ENCODE results near the gene RSPH10B.
"Not testable (repeated sequence)": the region's sequence is repeated elsewhere in the genome, so short reads cannot be mapped to it uniquely, and the experiment has no call there.

Gene RSPH10B

GRCh38 chr7:5970347-5970911 lies at the start of gene RSPH10B:
TSS of gene RSPH10B (minus strand) at chr7:5970689. CDS start at chr7:5967116, 3,573 bp downstream.
- not testable (repeated sequence) for DNase-seq (ENCODE audit: low read depth)

GRCh38 chr7:6016653-6016966 lies 46.1 kb upstream of the RSPH10B start:
- no peak for DNase-seq (ENCODE audit: low read depth)

DNA sequence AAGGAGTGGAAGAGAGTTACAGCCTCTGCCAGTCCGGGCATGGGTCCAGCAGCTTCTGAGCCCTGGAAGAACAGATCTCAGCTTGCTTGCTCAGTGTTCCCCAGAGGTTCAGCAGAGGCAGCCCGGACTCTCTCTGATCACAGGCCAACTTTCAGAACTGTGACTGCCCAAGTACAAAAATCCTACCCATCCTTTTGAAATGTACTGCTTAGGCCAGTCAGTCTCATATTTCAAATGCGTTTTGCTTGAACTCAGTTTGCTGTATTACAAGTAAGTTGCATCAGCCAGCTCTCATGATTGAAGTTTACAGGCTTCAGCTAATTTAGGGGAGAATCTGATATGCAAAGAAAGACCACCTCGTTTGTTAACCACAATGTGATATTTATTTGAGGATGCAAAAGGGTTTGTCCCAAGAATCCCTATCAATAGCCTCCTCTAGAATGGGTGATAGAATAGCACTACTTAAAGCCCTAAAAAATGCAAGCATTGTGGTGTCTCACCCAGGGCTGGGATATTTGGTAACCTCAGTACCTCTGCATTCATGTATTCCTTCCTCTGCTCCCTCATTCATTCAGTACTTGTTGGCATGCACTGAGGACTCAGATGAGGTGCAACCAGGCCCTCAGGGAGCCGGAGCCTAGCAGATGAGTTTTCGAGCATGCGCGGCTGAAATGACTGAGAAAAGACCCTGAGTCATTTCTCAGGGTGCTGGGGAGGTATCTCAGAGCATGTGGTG lies 45.6 kb upstream of the RSPH10B start:
- DNase-seq (ENCODE audit: low read depth) = peak; percentile 92

- no peak for DNase-seq (ENCODE audit: low read depth)
Measured at GRCh38 chr7:6012355-6013104, 42.0 kb upstream of the RSPH10B start.

DNA sequence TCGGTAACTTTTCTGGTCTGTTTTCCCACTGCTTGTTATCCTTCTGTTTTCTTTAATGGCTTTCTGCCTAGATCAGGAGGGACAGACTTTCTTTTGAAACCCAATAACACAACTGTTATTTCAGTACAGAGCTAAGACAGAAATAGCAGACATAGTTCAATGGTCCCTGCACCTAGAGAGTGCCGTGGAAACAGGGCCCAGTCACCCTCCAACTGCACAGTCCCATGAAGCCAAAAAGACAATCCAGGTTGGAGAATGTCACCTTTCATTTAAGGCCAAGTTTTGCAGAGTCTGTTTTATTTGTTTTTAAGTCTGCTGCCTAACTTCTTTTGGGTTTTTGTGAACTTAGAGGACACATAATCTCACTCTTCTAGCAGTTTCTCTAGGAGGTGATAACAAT lies 41.1 kb upstream of the RSPH10B start:
- no peak for DNase-seq (ENCODE audit: low read depth)

DNA sequence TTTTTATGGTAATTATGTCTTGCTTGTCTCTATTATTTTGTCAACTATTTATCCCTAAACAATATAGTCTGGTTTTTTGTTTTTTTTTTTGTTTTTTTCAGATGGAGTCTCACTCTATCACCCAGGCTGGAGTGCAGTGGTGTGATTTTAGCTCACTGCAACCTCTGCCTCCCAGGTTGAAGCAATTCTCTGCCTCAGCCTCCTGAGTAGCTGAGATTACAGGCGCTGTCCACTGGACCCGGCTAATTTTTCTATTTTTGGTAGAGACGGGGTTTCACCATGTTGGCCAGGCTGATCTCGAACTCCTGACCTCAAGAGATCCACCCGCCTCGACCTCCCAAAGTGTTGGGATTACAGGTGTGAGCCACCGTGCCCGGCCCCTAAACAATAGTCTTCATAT lies 39.9 kb upstream of the RSPH10B start:
- not testable (repeated sequence) for DNase-seq (ENCODE audit: low read depth)

GRCh38 chr7:6008668-6009611 lies 38.5 kb upstream of the RSPH10B start, which contains the start of the genes AIMP2 and PMS2:
TSS of gene AIMP2 (plus strand) at chr7:6009272. CDS start at chr7:6009364, 92 bp downstream.
TSS of gene PMS2 (minus strand) at chr7:6009049. CDS start at chr7:6009019, 30 bp downstream.
- DNase-seq (ENCODE audit: low read depth) = peak; percentile 96

- not testable (repeated sequence) for DNase-seq (ENCODE audit: low read depth)
Measured at GRCh38 chr7:6007835-6008590, 37.5 kb upstream of the RSPH10B start.

GRCh38 chr7:6007386-6007785 lies 36.9 kb upstream of the RSPH10B start:
- DNase-seq (ENCODE audit: low read depth) = no peak

DNA sequence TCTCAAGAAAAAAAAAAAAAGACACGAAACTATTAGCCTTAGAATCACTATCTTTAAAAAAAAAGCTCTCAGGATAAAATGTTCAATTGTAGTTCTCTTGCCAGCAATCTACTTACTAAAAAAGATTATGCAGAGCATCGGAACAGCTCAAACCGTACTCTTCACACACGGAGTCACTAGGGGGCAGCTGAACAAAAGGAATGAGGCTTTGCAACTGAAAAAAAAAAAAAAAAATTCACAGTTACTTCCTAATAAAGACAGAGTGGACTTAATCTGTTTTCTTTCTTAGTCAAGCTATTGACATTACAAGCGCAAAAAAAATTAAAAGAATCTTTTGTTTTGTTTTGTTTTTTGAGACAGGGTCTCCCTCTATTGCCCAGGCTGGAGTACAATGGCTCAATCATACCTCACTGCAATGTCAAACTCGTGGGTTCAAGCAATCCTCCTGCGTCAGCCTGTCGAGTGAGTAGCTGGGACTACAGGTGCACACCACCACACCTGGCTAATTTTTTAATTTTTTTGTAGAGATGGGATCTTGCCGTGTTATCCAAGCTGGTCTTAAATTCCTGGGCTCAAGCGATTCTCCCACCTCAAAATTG lies 26.8 kb upstream of the RSPH10B start:
- peak; percentile 26 for DNase-seq (ENCODE audit: low read depth)

- DNase-seq (ENCODE audit: low read depth) = not testable (repeated sequence)
Measured at GRCh38 chr7:5987061-5987460, 16.6 kb upstream of the RSPH10B start.

GRCh38 chr7:5979680-5980314 lies 9.3 kb upstream of the RSPH10B start:
- DNase-seq (ENCODE audit: low read depth) = not testable (repeated sequence)

- DNase-seq (ENCODE audit: low read depth) = not testable (repeated sequence)
Measured at GRCh38 chr7:5973580-5973979, 3.1 kb upstream of the RSPH10B start.

- not testable (repeated sequence) for DNase-seq (ENCODE audit: low read depth)
Measured at GRCh38 chr7:5963810-5964209, 6.7 kb downstream of the RSPH10B start.

GRCh38 chr7:5963205-5963604 lies 7.3 kb downstream of the RSPH10B start:
- DNase-seq (ENCODE audit: low read depth) = not testable (repeated sequence)

DNA sequence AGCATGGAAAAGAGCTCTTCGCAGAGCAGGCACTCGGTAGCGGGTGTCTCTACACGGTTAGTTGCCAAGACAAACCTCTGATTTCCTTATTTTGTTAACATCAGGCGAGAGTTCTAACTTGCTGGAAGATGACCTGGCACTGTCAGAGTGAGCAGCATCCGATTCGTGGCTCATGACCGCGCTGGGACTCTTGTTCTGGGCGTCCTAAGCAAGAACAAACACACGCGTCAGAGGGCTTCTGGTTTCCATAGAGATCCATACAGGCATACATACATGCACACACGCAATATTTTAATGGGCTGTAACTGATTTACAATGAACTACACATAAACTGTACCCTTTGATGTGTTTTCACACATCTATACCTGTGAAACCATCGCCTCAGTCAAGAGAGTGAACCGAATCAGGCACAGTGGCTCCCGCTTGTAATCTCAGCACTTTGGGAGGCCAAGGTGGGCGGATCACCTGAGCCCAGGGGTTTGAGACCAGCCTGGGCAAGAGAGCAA lies 35.5 kb downstream of the RSPH10B start:
- DNase-seq (ENCODE audit: low read depth) = not testable (repeated sequence)

DNA sequence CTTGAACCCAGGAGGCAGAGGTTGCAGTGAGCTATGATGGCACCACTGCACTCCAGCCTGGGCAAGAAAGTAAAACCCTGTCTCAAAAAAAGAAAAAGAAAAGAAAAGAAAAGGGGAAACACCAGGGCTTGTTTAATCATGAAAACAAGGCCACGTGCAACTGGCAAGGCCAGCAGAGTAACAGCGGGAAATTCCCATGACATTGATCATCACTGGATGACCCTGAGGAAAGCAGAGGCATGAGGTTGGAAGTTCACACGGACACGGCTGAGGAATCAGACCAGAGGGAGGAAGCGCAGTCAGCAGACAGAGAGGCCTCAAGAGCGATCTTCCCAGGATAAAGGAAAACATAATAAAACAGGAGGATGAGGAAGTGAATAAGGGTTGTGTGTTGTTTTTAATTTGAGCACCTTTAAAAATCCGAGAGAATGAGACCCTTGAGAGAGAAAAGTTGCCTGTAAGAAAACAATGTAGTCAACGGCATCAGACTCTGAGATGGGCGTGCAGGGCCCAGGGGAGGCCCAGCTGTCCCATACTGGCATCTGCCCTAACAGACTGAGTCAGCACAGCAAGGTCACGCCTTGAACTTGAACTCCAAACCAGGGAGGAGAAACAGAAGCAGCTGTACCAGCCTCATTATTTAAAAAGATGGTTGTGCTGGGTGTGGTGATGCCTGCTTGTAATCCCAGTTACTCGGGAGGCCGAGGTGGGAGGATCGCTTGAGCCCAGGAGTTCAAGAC lies 38.4 kb downstream of the RSPH10B start:
- DNase-seq (ENCODE audit: low read depth) = not testable (repeated sequence)

GRCh38 chr7:5931250-5931649 lies 39.2 kb downstream of the RSPH10B start:
- DNase-seq (ENCODE audit: low read depth) = not testable (repeated sequence)

GRCh38 chr7:5930290-5930689 lies 40.2 kb downstream of the RSPH10B start:
- not testable (repeated sequence) for DNase-seq (ENCODE audit: low read depth)
